22Rv1 (cell line): ENCODE data around the gene TMUB2.

Source experiments
- CTCF ChIP-seq: fragments of 450-650 bp; IDR thresholded peaks from 2 replicates; pipeline ENCODE4 v1.5.1; 2017; ENCODE audit warnings: mild to moderate bottlenecking
- ZFX ChIP-seq: fragments of 450-650 bp; IDR thresholded peaks from 2 replicates; pipeline ENCODE4 v1.6.1; 2017; ENCODE audit warnings: antibody characterized with exemption, borderline replicate concordance

DNA sequence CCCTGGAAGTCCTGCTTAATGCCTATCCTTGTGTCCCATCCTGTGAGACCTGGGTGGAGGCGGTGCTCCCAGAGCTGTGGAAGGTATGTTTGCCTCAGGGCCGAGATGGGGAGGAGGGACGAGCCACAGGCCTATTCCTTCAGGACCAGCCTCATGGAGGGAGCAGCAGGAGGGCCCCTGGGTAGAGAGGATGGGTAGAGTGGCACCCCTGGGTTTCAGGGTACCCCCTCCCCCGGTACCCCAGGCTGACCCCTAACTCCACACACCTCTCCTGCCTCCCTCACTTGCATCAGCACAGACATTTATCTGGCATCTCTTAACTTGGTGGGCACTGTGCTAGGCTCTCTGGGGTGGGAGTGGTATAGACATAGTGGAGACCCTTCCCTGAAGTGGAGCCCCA lies 9.1 kb upstream of the TMUB2 start:
- TF ChIP-seq CTCF (no peak), ZFX (no peak)
